ENCODE results near the gene CD86.

The CD86 gene

DNA sequence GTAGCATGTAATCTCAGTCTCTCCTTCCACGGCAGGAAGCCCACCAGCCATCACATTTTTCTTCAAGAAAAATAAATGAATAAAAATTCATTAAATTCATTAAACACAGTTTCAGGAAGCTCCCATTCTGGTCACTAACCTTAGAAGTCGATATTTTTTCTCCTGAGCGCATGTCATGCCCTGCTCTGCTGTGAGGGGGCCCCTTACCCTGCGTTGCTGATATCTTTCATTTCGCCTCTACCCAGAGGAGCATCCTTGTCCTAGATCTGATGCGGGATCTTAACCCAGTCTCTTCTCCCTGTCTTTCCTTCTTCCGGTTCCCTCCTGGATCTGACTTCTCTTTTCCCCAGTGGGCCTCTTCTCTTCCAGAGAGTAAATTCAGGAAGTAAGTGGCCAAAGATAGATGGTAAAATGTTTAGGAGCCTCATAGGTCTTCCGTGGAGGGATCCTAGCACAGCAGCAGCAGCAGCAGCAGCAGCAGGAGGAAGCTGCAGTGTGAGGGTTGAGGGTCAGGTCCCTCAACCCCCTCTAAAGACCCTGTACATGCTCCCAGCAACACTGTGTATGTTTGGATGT lies 31.7 kb upstream of the CD86 start:
- H3K27ac ChIP-seq = no peak overlapping the region
- H3K27me3 ChIP-seq (replicated peaks) = no peaks in the 10 kb centered on the region
- DNase-seq = no peak
- no peaks in the 10 kb centered on the region for H3K36me3 ChIP-seq (replicated peaks)
- TF ChIP-seq, protein P1, sequence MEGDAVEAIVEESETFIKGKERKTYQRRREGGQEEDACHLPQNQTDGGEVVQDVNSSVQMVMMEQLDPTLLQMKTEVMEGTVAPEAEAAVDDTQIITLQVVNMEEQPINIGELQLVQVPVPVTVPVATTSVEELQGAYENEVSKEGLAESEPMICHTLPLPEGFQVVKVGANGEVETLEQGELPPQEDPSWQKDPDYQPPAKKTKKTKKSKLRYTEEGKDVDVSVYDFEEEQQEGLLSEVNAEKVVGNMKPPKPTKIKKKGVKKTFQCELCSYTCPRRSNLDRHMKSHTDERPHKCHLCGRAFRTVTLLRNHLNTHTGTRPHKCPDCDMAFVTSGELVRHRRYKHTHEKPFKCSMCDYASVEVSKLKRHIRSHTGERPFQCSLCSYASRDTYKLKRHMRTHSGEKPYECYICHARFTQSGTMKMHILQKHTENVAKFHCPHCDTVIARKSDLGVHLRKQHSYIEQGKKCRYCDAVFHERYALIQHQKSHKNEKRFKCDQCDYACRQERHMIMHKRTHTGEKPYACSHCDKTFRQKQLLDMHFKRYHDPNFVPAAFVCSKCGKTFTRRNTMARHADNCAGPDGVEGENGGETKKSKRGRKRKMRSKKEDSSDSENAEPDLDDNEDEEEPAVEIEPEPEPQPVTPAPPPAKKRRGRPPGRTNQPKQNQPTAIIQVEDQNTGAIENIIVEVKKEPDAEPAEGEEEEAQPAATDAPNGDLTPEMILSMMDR (IDR thresholded peaks at IDR 0.05; ENCODE audit: low read depth, low read length, missing control alignments) = no peak
- no peak overlapping the region for H3K4me3 ChIP-seq (ENCODE audit: low read depth, low read length)
- in situ Hi-C loops (cut with HindIII; ENCODE audit: low pct_ligation_motif_present, low sequenced_read_pairs) = no loop called here

DNA sequence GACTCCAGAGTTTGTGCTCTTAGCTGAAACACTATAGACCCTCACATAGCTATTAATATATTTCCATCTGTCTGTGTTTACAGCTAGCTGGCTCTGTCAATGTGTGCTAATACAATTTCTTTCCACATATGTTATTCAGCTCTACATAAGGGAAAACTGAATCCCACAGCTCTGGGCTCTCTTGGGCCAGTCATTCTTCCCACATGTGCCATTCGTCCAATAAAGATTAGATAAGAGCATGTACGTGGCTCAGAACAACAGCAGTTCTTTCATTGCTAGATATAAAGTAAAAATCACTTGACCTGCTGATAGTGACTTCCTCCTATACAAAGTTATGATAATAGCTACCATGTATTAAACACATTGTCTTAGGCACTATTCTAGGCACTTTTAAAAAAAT lies 30.4 kb upstream of the CD86 start:
- Histone ChIP-seq H3K36me3 (replicated peaks) (no peaks in the 10 kb centered on the region), H3K27ac (no peak overlapping the region), H3K4me3 (ENCODE audit: low read depth, low read length) (no peak overlapping the region), H3K27me3 (replicated peaks) (no peaks in the 10 kb centered on the region)
- DNase-seq = no peak
- in situ Hi-C loops (cut with HindIII; ENCODE audit: low pct_ligation_motif_present, low sequenced_read_pairs) = no loop called here
- TF ChIP-seq, protein P1 (IDR thresholded peaks at IDR 0.05; ENCODE audit: low read depth, low read length, missing control alignments) = no peak

DNA sequence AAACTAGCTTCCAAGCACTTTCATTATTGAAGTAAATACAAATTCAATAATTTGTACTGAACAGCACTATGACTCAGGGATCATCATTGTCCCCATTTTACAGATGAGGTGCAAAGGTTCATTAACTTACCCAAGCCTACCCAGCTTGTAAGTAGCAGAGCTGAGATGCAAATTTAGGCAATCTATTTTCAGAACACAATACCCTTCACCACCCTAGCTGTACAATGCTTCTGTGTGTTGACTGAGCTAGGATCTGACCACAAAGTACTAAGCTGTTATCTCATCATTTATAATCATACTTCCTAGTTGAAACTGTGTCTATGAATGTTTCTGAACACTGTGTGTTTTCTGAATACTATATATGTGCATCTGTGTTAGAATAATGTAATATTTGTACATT lies 29.9 kb upstream of the CD86 start:
- no peak for DNase-seq
- H3K27me3 ChIP-seq (replicated peaks) = no peaks in the 10 kb centered on the region
- H3K4me3 ChIP-seq (ENCODE audit: low read depth, low read length) = no peak overlapping the region
- TF ChIP-seq, protein P1 (IDR thresholded peaks at IDR 0.05; ENCODE audit: low read depth, low read length, missing control alignments) = no peak
- no peaks in the 10 kb centered on the region for H3K36me3 ChIP-seq (replicated peaks)
- no peak overlapping the region for H3K27ac ChIP-seq
- in situ Hi-C loops (cut with HindIII; ENCODE audit: low pct_ligation_motif_present, low sequenced_read_pairs) = no loop called here

DNA sequence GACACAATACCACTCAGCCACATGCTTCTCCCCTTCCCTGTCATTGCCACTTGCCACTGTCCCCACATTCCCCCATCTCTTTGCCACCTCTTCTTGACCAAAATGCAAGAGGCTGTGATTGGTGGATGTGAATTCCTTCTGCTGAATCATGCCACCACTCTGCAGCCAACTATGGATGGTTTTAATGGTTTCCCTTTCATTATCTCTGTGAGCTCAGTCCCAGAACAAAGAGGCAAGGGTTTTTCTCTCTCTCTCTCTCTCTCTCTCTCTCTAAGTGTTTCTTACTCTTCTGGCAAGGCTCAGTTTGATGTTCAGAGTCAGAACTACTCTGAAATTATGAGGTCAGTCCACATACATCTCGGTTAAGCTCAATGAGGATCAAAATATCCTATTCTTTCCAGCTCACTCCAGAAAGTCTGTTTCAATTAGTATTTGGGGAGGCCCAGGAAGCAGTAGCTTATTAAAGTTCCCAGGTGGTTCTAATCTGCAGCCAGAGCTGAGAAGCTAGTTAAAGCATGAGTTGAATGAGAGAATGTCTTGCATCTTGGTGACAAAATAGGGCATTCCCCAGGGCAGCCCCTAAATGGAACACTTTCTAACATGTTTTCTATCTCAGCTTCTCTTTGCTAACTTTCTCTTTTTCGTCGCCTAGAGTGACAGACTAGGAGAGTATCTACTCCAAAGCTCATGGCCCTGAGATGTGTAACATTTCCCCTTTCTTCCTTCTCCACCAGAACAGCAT lies 24.6 kb upstream of the CD86 start:
- Histone ChIP-seq H3K4me3 (ENCODE audit: low read depth, low read length) (no peak overlapping the region), H3K27me3 (replicated peaks) (no peaks in the 10 kb centered on the region), H3K27ac (no peak overlapping the region), H3K36me3 (replicated peaks) (no peaks in the 10 kb centered on the region)
- in situ Hi-C loops (cut with HindIII; ENCODE audit: low pct_ligation_motif_present, low sequenced_read_pairs) = no loop called here
- TF ChIP-seq, protein P1 (IDR thresholded peaks at IDR 0.05; ENCODE audit: low read depth, low read length, missing control alignments) = no peak
- DNase-seq = peak; percentile 31

DNA sequence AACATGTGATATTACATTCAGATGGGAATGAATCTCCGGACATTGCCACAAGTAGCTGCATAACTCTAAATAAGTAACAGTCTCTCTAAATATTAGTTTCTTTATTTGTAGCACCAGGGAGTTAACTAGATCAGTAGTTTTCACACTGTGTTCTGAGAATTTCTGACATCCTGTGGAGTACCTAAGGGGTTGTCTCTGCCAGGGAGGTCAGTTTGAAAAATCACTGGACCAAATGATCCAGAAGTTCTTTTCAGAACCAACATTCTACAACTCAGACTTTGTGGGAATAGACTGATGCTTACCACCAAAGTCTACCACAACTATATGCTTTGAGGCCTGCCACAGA lies 24.1 kb upstream of the CD86 start:
- no peaks in the 10 kb centered on the region for H3K27me3 ChIP-seq (replicated peaks)
- DNase-seq = no peak
- no peaks in the 10 kb centered on the region for H3K36me3 ChIP-seq (replicated peaks)
- in situ Hi-C loops (cut with HindIII; ENCODE audit: low pct_ligation_motif_present, low sequenced_read_pairs) = no loop called here
- no peak overlapping the region for H3K27ac ChIP-seq
- TF ChIP-seq, protein P1 (IDR thresholded peaks at IDR 0.05; ENCODE audit: low read depth, low read length, missing control alignments) = no peak
- H3K4me3 ChIP-seq (ENCODE audit: low read depth, low read length) = no peak overlapping the region

DNA sequence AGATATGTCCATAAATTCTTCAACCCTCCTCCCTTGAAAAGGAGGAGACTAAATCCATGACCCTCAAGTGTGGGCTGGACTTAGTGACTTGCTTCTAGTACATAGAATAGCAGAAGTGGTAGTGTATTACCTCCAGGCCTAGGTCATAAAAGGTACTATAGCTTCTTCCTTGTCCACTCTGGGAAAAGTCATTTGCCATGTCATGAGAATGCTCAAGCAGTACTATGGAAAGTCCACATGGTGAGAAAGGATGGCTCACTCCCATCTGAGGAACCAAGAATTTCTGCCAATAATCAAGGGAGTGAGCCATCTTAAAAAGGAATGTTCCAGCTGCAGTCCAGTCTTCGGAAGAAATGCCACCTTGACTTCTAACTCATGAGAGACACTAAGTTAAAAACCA lies 22.6 kb upstream of the CD86 start:
- H3K27me3 ChIP-seq (replicated peaks) = no peaks in the 10 kb centered on the region
- no peak overlapping the region for H3K4me3 ChIP-seq (ENCODE audit: low read depth, low read length)
- TF ChIP-seq, protein P1 (IDR thresholded peaks at IDR 0.05; ENCODE audit: low read depth, low read length, missing control alignments) = no peak
- no peak overlapping the region for H3K27ac ChIP-seq
- in situ Hi-C loops (cut with HindIII; ENCODE audit: low pct_ligation_motif_present, low sequenced_read_pairs) = no loop called here
- H3K36me3 ChIP-seq (replicated peaks) = no peaks in the 10 kb centered on the region
- no peak for DNase-seq

Data from brain microvascular endothelial cell (primary cell).